DMS114 treated with DMSO at 0.1 percent for 48 hours (cell line): Measurements from ENCODE around the gene MKRN2OS.
"Not testable (repeated sequence)": the region's sequence is repeated elsewhere in the genome, so short reads cannot be mapped to it uniquely, and the experiment has no call there.

Experiments
- DNase-seq: peaks from one replicate; lab custom pipeline; 2025; ENCODE audit not compliant: unreplicated experiment; lab: John Stamatoyannopoulos, UW

MKRN2OS gene

DNA sequence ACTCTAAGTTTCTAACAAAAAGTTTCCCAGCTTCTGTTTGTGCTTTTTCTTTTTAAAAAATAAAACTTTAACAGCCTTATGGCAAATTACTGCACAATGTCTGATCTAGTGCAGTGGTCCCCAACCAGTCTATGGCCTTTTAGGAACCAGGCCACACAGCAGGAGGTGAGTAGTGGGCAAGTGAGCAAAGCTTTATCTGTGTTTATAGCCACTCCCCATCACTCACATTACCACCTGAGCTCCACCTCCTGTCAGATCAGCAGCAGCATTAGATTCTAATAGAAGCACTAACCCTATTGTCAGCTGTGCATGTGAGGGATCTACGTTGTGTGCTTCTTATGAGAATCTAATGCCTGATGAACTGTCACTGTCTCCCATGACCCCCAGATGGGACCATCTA lies 17.2 kb upstream of the MKRN2OS start:
- no peak for DNase-seq

DNA sequence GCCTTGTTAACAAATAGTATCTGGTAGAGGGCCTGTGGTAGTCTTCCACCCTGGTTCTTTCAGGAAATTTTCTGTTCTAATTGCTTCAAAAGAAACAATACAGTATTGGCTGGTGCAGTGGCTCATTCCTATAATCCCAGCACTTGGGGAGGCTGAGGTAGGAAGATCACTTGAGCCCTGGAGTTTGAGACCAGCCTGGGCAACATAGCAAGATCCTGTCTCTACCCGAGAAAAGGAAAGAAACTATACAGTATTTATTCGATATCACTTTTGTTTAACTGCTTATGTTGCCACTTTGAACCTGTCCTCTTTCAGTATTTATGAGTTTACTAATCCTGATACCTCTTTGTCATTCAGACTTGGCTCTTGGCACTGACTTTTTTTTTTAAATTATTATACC lies 16.1 kb upstream of the MKRN2OS start:
- DNase-seq, result no peak

- DNase-seq, result no peak
Observed at GRCh38 chr3:12560505-12561190, 15.3 kb upstream of the MKRN2OS start.

DNA sequence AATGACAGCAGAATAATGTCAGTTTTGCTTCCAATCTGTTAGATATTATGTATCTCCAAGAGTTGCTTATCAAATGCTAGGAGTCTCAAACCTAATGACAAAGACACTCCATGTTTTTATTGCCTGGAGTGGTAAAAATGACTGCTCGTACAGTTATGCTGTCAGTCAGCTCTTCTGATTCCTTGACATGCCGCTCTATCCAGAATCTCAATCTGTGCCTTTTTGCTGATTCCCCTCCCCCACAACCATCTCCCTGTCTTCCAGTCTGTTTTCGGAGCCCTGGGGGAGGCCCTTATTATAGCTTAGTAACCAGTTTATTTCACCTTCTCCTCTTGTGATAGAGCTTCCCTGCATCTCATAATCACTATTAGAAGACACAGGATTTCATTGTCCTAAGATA lies 14.2 kb upstream of the MKRN2OS start:
- no peak for DNase-seq

- no peak for DNase-seq
Observed at GRCh38 chr3:12558706-12559105, 13.4 kb upstream of the MKRN2OS start.

DNA sequence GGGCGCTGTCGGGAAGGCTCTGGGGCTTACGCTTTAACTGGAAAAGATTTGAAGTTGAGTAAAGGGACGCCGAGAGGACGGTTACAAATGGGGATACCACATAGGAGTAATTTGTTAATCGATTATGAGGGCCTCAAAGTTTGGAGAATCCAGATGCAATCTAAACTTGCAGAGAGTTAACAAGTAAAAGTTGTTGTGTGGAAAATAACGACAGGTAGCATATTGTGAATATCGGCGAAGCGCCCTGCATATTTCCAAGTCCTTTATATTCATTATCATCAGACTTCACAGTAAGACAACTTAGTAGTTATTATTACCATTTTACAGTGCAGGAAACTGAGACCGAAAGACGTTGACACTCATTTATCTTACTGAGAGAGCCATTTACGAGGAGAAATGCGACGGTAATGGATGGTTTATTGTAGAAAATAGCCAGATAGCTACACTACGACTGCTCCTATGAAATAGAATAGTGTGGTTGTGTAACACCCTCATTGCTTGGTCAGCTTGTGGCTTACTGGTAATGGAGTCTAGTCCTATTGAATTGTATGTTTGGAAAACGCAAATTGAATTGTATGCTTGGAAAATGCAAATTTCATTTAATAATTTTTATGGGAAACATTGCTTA lies 12.3 kb upstream of the MKRN2OS start:
- no peak for DNase-seq

DNA sequence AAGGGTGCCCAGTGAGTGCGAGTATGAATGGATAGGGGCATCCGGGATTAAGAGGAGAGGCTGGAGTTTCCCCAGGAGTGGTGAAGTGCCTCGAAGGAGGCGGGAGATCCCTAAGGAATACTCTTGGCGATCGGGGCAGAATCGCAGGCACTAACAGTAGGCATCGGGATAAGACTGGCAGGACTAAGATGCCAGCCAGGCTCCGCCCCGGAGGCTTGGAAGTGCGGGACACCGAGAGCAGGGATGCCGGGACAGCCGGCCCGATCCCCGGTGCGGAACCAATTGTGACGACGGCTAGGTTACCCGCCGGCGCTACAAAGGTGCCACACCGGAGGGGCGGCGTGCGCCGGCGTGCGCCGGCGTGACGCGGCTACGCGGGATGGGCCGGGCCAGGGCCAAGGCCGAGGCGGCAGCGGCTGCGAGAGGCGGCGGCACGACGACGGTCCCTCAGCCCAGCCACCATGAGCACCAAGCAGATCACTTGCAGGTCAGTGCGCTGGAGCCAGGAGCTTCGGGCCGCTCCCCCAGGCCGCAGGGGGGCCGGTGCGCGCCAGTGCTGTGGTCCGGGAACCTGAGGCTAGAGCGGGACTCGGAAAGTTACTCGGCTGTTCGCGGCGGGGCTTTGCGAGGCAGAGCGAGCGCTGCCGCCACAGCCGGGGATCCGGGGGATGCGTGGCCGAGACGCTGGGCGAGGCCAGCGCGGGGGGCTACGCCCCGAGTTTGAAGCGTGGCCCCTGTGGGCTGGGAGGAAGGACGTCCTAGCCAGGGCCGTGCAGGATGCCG lies 11.6 kb upstream of the MKRN2OS start, which contains the start of gene MKRN2:
TSS of gene MKRN2 (plus strand) at position 398 of the 783 bp plus-strand sequence. CDS start at position 462, 64 bp downstream.
- peak; percentile 58 for DNase-seq

DNA sequence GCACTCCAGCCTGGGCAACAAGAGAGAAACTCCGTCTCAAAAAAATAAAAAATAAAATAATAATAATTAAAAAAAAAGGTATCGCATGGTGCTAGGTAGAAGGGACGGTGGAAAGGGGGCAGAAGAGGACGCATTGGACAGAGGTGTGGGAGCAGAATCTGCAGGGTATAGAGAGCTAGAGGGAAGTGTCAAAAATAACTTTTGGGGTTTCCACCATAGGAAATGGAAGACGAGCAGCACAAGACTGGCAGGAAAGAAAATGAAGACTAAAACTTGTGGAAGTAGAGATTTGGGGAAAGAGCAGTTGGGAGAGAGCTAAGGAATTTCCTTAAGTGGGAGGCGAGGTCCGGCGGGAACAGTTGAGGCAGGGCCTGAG lies 11.0 kb upstream of the MKRN2OS start:
- DNase-seq, result no peak

- DNase-seq, result peak; percentile 72
Observed at GRCh38 chr3:12553921-12554391, 8.7 kb upstream of the MKRN2OS start.

DNA sequence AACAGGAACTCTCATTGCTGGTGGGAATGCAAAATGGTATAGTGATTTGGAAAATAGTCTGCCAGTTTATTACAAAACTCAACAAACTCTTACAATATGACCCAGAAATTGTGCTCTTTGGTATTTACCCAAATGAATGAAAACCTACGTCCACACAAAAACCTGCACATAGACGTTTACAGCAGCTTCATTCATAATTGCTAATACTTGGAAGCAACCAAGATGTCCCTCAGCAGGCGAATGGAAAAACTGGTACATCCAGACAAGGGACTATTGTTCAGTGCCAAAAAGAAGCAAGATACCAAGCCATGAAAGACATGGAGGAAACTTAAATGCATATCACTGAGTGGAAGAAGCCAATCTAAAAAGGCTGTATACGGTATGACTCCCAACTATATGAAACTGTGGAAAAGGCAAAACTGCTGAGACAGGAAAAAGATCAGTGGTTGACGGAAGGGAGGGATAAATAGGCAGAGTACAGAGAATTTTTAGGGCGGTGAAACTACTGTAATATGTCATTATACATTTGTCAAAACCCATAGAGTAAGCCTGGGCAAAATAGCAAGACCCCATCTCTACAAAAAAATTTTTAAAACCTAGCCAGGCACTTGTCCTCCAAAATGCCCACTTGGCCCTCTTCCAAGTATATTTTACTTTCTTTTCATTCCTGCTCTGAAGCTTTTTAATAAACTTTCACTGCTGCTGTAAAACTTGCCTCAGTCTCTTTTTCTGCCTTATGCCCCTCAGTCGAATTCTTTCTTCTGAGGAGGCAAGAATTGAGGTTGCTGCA lies 4.9 kb upstream of the MKRN2OS start:
- no peak for DNase-seq

DNA sequence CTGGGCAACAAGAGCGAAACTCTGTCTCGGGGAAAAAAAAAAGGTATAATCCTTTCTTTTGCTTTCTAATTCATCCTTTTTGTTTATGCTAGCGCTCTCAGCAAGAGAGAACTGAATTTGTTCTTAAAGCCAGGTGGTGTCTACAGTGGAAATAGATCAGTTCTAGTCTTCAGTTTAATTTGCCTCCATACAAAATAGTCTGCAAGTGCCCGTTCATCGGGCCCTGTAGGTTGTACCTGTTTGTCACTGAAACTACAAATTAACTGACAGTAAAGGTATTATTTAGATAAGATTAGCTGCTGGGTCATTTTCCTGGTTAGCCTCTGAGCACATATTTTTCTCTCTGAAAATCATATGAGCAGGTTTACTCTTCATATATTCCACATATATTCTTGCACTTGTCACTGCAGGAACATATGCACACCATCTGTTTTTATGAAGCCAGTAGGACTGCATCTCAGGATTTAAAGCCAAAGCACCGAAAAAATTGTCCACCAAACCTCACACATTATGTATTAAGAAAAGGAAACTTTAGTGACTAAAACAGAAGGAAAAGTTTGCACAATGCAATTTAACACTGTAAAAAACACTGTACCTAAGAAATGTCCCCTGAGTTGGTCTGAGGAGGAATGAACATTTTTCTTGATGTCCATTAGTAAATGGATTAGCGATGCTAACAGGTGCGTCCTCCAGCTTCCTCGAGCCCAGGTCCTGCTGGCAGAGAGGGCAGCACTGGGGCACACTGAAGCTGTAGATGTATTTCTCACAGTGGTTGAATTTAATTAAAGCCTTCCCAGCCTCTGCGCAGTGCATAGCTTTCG lies 437 bp downstream of the MKRN2OS start:
- no peak for DNase-seq

GRCh38 chr3:12543497-12543896 lies 1.8 kb downstream of the MKRN2OS start:
- not testable (repeated sequence) for DNase-seq

DNA sequence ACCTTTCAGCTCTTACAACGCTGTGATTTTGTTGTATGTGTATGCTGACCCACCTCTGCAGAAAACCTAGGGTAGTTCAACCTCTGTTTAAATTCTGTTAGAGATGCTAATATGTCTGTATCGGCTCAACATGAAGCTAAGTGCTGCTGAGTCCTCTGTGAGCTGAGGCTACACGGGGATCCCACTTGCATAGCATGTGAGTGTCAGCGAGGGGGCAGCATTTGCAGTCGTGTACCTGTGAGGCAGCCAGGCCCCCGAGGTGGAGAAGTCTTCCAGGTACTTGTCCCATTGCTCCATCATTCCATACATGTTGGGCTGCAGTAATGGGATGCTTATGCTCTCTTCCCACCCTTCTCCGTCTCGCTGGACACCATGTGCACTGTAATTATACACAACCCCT lies 3.7 kb downstream of the MKRN2OS start:
- DNase-seq, result no peak

GRCh38 chr3:12536423-12536822 lies 8.9 kb downstream of the MKRN2OS start:
- no peak for DNase-seq

- DNase-seq, result no peak
Observed at GRCh38 chr3:12532182-12532581, 13.1 kb downstream of the MKRN2OS start.

GRCh38 chr3:12527757-12528143 lies 17.5 kb downstream of the MKRN2OS start:
- DNase-seq, result no peak

GRCh38 chr3:12522721-12523120 lies 22.6 kb downstream of the MKRN2OS start:
- DNase-seq, result no peak

DNA sequence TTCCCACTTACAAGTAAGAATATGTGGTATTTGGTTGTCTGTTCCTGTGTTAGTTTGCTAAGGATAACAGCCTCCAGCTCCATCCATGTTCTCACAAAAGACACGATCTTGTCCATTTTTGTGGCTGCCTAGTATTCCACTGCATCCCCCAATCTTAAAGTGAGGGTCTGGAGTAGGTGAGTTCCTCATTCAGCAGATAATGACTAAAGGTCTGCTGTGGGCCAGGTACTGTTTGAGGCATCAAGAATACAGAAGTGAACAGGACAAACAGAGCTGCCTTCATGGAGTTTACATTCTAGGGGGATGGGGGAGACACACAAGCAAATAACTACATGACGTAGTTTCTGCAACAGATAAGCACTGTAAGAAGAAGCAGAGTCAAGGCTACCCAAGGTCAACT lies 24.3 kb downstream of the MKRN2OS start:
- DNase-seq, result no peak

- DNase-seq, result no peak
Observed at GRCh38 chr3:12518261-12519028, 26.9 kb downstream of the MKRN2OS start.

DNA sequence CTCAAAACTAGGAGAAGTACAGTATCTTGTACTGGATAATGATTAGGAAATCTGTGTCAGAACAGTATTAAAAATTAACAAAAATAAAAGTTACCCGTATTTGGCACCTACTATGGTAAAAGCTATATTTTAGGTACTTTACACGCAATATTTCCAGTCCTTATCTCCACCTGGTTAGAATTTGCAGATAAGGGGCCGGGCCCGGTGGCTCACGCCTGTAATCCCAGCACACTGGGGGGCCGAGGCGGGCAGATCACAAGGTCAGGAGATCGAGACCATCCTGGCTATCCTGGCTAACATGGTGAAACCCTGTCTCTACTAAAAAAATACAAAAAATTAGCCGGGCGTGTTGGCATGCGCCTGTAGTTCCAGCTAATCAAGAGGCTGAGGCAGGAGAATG lies 28.4 kb downstream of the MKRN2OS start:
- DNase-seq, result no peak
